GM19035 (cell line): ENCODE data around the gene DPF3.

Experiments used
- ATAC-seq: cut with Tn5 transposase; IDR thresholded peaks from one replicate; pipeline ENCODE4 v1.9.1; 2021; ENCODE audit not compliant: unreplicated experiment

Gene DPF3

GRCh38 chr14:72717220-72717619 is 176.7 kb downstream of the DPF3 start:
- ATAC-seq = no peak

- ATAC-seq = no peak
These were observed 177.4 kb downstream of the DPF3 start for GRCh38 chr14:72716476-72716875.

- no peak for ATAC-seq
These were observed 178.1 kb downstream of the DPF3 start for GRCh38 chr14:72715850-72716228.

- ATAC-seq = no peak
These were observed 178.6 kb downstream of the DPF3 start for GRCh38 chr14:72715215-72715849.

GRCh38 chr14:72714871-72715214 is 179.1 kb downstream of the DPF3 start:
- no peak for ATAC-seq

GRCh38 chr14:72714094-72714493 is 179.8 kb downstream of the DPF3 start:
- no peak for ATAC-seq

GRCh38 chr14:72711936-72712335 is 182.0 kb downstream of the DPF3 start:
- ATAC-seq = no peak

- no peak for ATAC-seq
These were observed 183.8 kb downstream of the DPF3 start for GRCh38 chr14:72709916-72710611.

- ATAC-seq = no peak
These were observed 185.0 kb downstream of the DPF3 start for GRCh38 chr14:72708708-72709475.

GRCh38 chr14:72708222-72708621 is 185.7 kb downstream of the DPF3 start:
- no peak for ATAC-seq

GRCh38 chr14:72706485-72706884 is 187.4 kb downstream of the DPF3 start:
- no peak for ATAC-seq

GRCh38 chr14:72704502-72704901 is 189.4 kb downstream of the DPF3 start:
- no peak for ATAC-seq

GRCh38 chr14:72701605-72702004 is 192.3 kb downstream of the DPF3 start:
- no peak for ATAC-seq

- no peak for ATAC-seq
These were observed 192.7 kb downstream of the DPF3 start for GRCh38 chr14:72701237-72701565.

- no peak for ATAC-seq
These were observed 193.3 kb downstream of the DPF3 start for GRCh38 chr14:72700338-72701236.

- ATAC-seq = no peak
These were observed 194.0 kb downstream of the DPF3 start for GRCh38 chr14:72699852-72700257.

- ATAC-seq = no peak
These were observed 194.5 kb downstream of the DPF3 start for GRCh38 chr14:72699443-72699842.

GRCh38 chr14:72692696-72693095 is 201.2 kb downstream of the DPF3 start:
- ATAC-seq = no peak

- no peak for ATAC-seq
These were observed 203.6 kb downstream of the DPF3 start for GRCh38 chr14:72690324-72690723.

- no peak for ATAC-seq
These were observed 204.8 kb downstream of the DPF3 start for GRCh38 chr14:72688990-72689671.

- ATAC-seq = no peak
These were observed 207.1 kb downstream of the DPF3 start for GRCh38 chr14:72686832-72687231.
